GM23338 (cell line): ENCODE data around the gene PPP1R18.

ENCODE experiments used
- CREB1 ChIP-seq: fragments of 250-450 bp; sonication (Bioruptor Pico); IDR thresholded peaks from 2 replicates; pipeline ENCODE4 v1.5.0; 2020; ENCODE audit warnings: low read depth, mild to moderate bottlenecking, moderate library complexity
- CTCF ChIP-seq, 2 experiments: fragments of 200-600 bp in 1 of 2; sonication (generic) in 1 of 2; conservative IDR thresholded peaks; 2 replicates each; pipeline versions ENCODE4 v1.5.1 to v1.6.1; 2016 to 2017; ENCODE audit warnings: antibody characterized with exemption in 2 of 2, low read depth in 2 of 2, mild to moderate bottlenecking in 2 of 2, moderate library complexity in 1 of 2
- EZH2 ChIP-seq: fragments of 200-600 bp; sonication (generic); IDR thresholded peaks from one replicate; pipeline ENCODE4 v1.8.0; 2017; ENCODE audit warnings: antibody characterized with exemption, mild to moderate bottlenecking, low read depth; ENCODE audit not compliant: unreplicated experiment
- EZH2phosphoT487 ChIP-seq: fragments of 200-600 bp; sonication (generic); IDR thresholded peaks from one replicate; pipeline ENCODE4 v1.8.1; 2018; ENCODE audit warnings: antibody characterized with exemption; ENCODE audit not compliant: unreplicated experiment
- JUNB ChIP-seq: IDR thresholded peaks from one replicate; pipeline ENCODE4 v1.6.1; 2016; ENCODE audit warnings: antibody characterized with exemption; ENCODE audit not compliant: unreplicated experiment
- NANOG ChIP-seq: IDR thresholded peaks from 2 replicates; pipeline ENCODE4 v1.6.1; 2016; ENCODE audit warnings: antibody characterized with exemption, borderline replicate concordance
- POLR2AphosphoS5 ChIP-seq: IDR thresholded peaks from 2 replicates; pipeline ENCODE4 v1.6.1; 2016; ENCODE audit warnings: antibody characterized with exemption, low read depth
- STAT1 ChIP-seq: IDR thresholded peaks from one replicate; pipeline ENCODE4 v1.6.1; 2016; ENCODE audit warnings: antibody characterized with exemption; ENCODE audit not compliant: unreplicated experiment
- ZNF114 ChIP-seq: fragments of 250-450 bp; sonication (Bioruptor Pico); IDR thresholded peaks from 2 replicates; pipeline ENCODE4 v1.5.0; 2020; ENCODE audit warnings: mild to moderate bottlenecking, moderate library complexity
- ZNF331 ChIP-seq: fragments of 250-450 bp; sonication (Bioruptor Pico); IDR thresholded peaks from 2 replicates; pipeline ENCODE4 v1.5.0; 2020; ENCODE audit warnings: low read depth, mild to moderate bottlenecking, moderate library complexity
- ZNF462 ChIP-seq: fragments of 250-450 bp; sonication (Bioruptor Pico); IDR thresholded peaks from 2 replicates; pipeline ENCODE4 v1.5.0; 2020; ENCODE audit warnings: mild to moderate bottlenecking, moderate library complexity
- TF ChIP-seq, protein P1 (sequence below): IDR thresholded peaks from one replicate; pipeline ENCODE4 v1.6.1; 2018; ENCODE audit warnings: antibody characterized with exemption; ENCODE audit not compliant: unreplicated experiment
- TF ChIP-seq, protein P2 (sequence below): IDR thresholded peaks from 2 replicates; pipeline ENCODE4 v1.6.1; 2016; ENCODE audit warnings: antibody characterized with exemption

DNA sequence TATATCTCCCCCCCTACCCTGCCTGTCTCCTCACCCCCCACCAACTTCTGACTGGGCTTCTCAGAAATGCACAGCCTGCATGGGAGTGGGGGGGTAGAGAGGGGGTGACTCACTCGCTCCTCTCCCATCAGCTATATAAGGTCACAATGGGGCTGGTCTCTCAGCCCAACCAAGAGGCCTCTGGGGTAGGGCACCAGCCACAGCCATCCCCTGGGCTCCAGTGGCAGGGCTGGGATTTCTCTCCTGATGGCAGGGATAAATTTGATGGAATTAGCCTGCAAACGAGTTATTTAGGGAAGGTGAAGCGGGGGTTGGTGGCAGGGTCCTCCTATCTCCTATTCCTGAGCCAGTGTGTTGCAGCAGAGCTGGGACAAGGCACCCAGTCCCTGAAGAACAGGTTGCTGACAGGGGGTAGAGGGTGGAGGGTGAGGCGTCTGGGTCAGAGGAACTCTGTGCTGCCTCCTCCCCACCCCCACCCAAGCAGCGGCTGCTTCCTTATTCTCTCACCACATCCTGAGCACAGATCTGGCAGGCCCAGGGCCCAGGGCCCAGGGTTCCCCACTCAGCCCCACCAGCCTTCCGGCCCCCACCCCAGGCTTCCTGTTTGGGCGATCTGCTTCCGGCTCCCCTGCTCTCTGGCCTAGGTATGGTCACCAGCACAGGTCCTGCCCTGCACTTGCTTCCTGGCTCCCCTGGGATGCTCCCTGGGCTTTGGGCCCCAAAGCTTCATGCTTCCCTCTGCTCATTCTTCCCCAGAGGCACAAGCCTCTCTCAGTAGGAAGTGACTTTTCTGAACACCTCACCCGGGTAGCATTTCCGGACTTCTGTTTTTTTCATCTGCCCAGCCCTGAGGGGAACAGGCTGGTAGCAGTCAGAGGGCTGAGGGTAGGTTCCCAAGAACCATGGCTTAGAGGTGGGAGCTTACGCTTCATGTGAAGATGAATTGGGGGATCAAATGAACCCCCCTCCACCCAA lies 4.0 kb downstream of the PPP1R18 start:
- TF ChIP-seq, protein P1, sequence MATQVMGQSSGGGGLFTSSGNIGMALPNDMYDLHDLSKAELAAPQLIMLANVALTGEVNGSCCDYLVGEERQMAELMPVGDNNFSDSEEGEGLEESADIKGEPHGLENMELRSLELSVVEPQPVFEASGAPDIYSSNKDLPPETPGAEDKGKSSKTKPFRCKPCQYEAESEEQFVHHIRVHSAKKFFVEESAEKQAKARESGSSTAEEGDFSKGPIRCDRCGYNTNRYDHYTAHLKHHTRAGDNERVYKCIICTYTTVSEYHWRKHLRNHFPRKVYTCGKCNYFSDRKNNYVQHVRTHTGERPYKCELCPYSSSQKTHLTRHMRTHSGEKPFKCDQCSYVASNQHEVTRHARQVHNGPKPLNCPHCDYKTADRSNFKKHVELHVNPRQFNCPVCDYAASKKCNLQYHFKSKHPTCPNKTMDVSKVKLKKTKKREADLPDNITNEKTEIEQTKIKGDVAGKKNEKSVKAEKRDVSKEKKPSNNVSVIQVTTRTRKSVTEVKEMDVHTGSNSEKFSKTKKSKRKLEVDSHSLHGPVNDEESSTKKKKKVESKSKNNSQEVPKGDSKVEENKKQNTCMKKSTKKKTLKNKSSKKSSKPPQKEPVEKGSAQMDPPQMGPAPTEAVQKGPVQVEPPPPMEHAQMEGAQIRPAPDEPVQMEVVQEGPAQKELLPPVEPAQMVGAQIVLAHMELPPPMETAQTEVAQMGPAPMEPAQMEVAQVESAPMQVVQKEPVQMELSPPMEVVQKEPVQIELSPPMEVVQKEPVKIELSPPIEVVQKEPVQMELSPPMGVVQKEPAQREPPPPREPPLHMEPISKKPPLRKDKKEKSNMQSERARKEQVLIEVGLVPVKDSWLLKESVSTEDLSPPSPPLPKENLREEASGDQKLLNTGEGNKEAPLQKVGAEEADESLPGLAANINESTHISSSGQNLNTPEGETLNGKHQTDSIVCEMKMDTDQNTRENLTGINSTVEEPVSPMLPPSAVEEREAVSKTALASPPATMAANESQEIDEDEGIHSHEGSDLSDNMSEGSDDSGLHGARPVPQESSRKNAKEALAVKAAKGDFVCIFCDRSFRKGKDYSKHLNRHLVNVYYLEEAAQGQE, result no peak
- TF ChIP-seq CTCF (conservative IDR thresholded peaks at IDR 0.05; ENCODE audit: low read depth in 2 of 2) (no peak), POLR2AphosphoS5 (no peak), EZH2 (no peak), ZNF114 (CRISPR knock-in tag) (no peak), EZH2phosphoT487 (no peak), JUNB (no peak), ZNF331 (CRISPR knock-in tag) (no peak), CREB1 (CRISPR knock-in tag) (no peak), ZNF462 (CRISPR knock-in tag) (no peak), NANOG (no peak), STAT1 (no peak)
- TF ChIP-seq, protein P2, sequence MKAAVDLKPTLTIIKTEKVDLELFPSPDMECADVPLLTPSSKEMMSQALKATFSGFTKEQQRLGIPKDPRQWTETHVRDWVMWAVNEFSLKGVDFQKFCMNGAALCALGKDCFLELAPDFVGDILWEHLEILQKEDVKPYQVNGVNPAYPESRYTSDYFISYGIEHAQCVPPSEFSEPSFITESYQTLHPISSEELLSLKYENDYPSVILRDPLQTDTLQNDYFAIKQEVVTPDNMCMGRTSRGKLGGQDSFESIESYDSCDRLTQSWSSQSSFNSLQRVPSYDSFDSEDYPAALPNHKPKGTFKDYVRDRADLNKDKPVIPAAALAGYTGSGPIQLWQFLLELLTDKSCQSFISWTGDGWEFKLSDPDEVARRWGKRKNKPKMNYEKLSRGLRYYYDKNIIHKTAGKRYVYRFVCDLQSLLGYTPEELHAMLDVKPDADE, result no peak
